ENCODE results near the gene DNAH6.

The DNAH6 gene

DNA sequence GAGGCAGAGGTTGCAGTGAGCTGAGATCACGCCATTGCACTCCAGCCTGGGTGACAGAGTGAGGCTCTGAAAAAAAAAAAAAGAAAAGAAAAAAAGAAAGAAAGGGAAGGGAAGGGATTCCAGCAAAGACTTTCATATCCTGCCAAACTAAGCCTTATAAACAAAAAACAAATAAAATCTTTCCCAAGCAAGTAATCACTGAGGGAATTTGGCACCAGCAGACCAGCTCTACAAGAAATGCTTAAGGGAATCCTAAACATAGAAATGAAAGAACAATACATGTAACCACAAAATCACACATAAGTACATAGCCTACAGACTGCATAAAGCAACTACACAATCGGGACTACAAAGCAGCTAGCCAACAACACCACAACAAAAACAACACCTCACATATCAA, 285.5 kb downstream of the DNAH6 start:
- no peak overlapping the region for H2AK5ac ChIP-seq (ENCODE audit: low read depth, low read length)
- H3K23ac ChIP-seq (ENCODE audit: low read depth, low read length, poor library complexity) = no peak overlapping the region
- no peak overlapping the region for H3K4me2 ChIP-seq (ENCODE audit: insufficient read depth, low read length, poor library complexity, severe bottlenecking)
- no peaks in the 10 kb centered on the region for H3K9me3 ChIP-seq (replicated peaks in 1 of 2; ENCODE audit: control insufficient read depth in 2 of 2, insufficient read depth in 1 of 2, low read depth in 1 of 2, low read length in 2 of 2)
- no peaks in the 10 kb centered on the region for H3K4me1 ChIP-seq (ENCODE audit: control insufficient read depth in 2 of 2, insufficient read depth in 1 of 2, low read depth in 1 of 2, low read length in 2 of 2)
- H2BK5ac ChIP-seq (ENCODE audit: low read length) = no peak overlapping the region
- H3K18ac ChIP-seq (ENCODE audit: low read length) = no peak overlapping the region
- WGBS, 2 donors (ENCODE audit: extremely low coverage in 2 of 2, insufficient read length in 2 of 2, insufficient replicate concordance in 1 of 2) = no CpG with 5 or more reads among the region's 2 CpGs
- H3K4ac ChIP-seq (ENCODE audit: low read length) = no peak overlapping the region
- H3K14ac ChIP-seq (ENCODE audit: low read length) = no peak overlapping the region
- no peak overlapping the region for H3K27ac ChIP-seq (replicated peaks; ENCODE audit: low read length)
- no peak overlapping the region for H4K8ac ChIP-seq (ENCODE audit: low read depth, low read length)
- H2BK15ac ChIP-seq (ENCODE audit: low read length) = no peak overlapping the region
- no peak overlapping the region for H2BK12ac ChIP-seq (ENCODE audit: low read length)
- H3K4me3 ChIP-seq (ENCODE audit: low read length in 2 of 2) = no peak overlapping the region
- H3K9ac ChIP-seq (ENCODE audit: low read depth, low read length, poor library complexity) = no peak overlapping the region
- no peak overlapping the region for H2BK120ac ChIP-seq (ENCODE audit: low read depth, low read length)
- H3K79me1 ChIP-seq (ENCODE audit: low read depth, low read length) = no peaks in the 10 kb centered on the region
- no peaks in the 10 kb centered on the region for H3K27me3 ChIP-seq (ENCODE audit: control insufficient read depth in 3 of 3, insufficient read depth in 3 of 3, low read depth in 1 of 3, low read length in 3 of 3)
- DNase-seq (ENCODE audit: low spot score) = no peak
- H4K91ac ChIP-seq (ENCODE audit: low read depth, low read length, poor library complexity) = no peak overlapping the region
- H2AFZ ChIP-seq (ENCODE audit: low read length) = no peak overlapping the region
- H3K36me3 ChIP-seq (replicated peaks in 1 of 2; ENCODE audit: control insufficient read depth in 2 of 2, insufficient read depth in 2 of 2, low read length in 2 of 2) = no peaks in the 10 kb centered on the region

DNA sequence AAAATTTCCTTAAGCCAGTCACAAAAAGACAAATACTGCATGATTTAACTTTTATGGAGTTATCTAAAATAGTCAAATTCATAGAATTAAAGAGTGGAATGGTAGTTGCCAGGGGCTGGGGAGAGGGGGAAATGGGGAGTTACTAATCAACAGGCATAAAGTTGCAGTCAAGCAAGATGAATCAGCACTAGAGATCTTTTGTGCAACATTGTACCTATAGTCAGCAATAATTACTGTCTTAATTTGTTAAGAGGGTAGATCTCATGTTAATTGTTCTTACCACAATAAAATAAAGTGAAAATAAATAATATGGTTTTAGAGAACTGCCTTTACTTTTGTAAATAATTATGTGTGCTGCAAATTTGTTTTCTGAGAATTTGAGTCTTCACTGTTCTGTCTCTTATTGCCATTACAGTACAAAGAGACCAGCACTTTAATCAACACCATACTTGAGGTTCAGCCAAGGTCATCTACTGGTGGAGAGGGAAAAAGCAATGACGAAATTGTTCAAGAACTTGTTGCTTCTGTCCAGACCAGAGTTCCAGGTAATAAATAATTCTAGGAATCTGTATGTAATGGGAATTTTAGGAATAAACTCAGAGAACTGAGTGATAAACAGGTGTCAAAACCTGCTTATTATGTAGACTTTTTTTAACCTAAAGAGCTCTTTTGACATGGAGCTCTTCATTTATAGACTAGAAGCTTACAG, 289.1 kb downstream of the DNAH6 start:
- H2AFZ ChIP-seq (ENCODE audit: low read length) = no peak overlapping the region
- no peak overlapping the region for H3K4ac ChIP-seq (ENCODE audit: low read length)
- H3K18ac ChIP-seq (ENCODE audit: low read length) = no peak overlapping the region
- no peaks in the 10 kb centered on the region for H3K36me3 ChIP-seq (replicated peaks in 1 of 2; ENCODE audit: control insufficient read depth in 2 of 2, insufficient read depth in 2 of 2, low read length in 2 of 2)
- H4K91ac ChIP-seq (ENCODE audit: low read depth, low read length, poor library complexity) = no peak overlapping the region
- no peak overlapping the region for H2BK15ac ChIP-seq (ENCODE audit: low read length)
- H2BK5ac ChIP-seq (ENCODE audit: low read length) = no peak overlapping the region
- H4K8ac ChIP-seq (ENCODE audit: low read depth, low read length) = no peak overlapping the region
- H3K4me2 ChIP-seq (ENCODE audit: insufficient read depth, low read length, poor library complexity, severe bottlenecking) = no peak overlapping the region
- H2BK12ac ChIP-seq (ENCODE audit: low read length) = no peak overlapping the region
- no peaks in the 10 kb centered on the region for H3K9me3 ChIP-seq (replicated peaks in 1 of 2; ENCODE audit: control insufficient read depth in 2 of 2, insufficient read depth in 1 of 2, low read depth in 1 of 2, low read length in 2 of 2)
- no peak overlapping the region for H3K27ac ChIP-seq (replicated peaks; ENCODE audit: low read length)
- no peak overlapping the region for H2AK5ac ChIP-seq (ENCODE audit: low read depth, low read length)
- H3K79me1 ChIP-seq (ENCODE audit: low read depth, low read length) = no peaks in the 10 kb centered on the region
- WGBS, 2 donors (ENCODE audit: extremely low coverage in 2 of 2, insufficient read length in 2 of 2, insufficient replicate concordance in 1 of 2) = no CpG with 5 or more reads among the region's 1 CpG
- no peak for DNase-seq (ENCODE audit: low spot score)
- no peaks in the 10 kb centered on the region for H3K4me1 ChIP-seq (ENCODE audit: control insufficient read depth in 2 of 2, insufficient read depth in 1 of 2, low read depth in 1 of 2, low read length in 2 of 2)
- no peaks in the 10 kb centered on the region for H3K27me3 ChIP-seq (ENCODE audit: control insufficient read depth in 3 of 3, insufficient read depth in 3 of 3, low read depth in 1 of 3, low read length in 3 of 3)
- H3K23ac ChIP-seq (ENCODE audit: low read depth, low read length, poor library complexity) = no peak overlapping the region
- no peak overlapping the region for H3K14ac ChIP-seq (ENCODE audit: low read length)
- no peak overlapping the region for H3K4me3 ChIP-seq (ENCODE audit: low read length in 2 of 2)
- H3K9ac ChIP-seq (ENCODE audit: low read depth, low read length, poor library complexity) = no peak overlapping the region
- no peak overlapping the region for H2BK120ac ChIP-seq (ENCODE audit: low read depth, low read length)

DNA sequence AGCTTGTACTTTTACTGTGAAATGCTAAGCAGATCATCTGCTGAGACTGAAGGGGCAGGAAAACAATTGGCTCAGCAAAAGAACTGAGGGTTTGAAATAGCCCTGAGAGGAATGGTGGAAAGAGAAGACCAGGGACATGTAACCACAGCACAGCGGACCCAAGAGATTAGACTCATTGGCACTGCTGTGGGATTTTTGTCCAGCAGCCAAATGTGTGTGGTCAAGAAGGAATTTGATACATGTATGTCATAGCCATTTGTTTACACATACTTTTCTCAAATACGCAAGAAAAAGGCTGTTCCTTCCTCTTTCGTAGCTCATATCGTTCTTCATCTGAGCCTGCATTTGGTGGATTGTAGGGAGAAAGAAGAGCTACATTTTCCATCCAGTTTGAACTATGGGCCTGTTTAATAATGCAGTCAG, 290.8 kb downstream of the DNAH6 start:
- H2BK12ac ChIP-seq (ENCODE audit: low read length) = no peak overlapping the region
- no peaks in the 10 kb centered on the region for H3K79me1 ChIP-seq (ENCODE audit: low read depth, low read length)
- no peaks in the 10 kb centered on the region for H3K4me1 ChIP-seq (ENCODE audit: control insufficient read depth in 2 of 2, insufficient read depth in 1 of 2, low read depth in 1 of 2, low read length in 2 of 2)
- DNase-seq (ENCODE audit: low spot score) = no peak
- H4K8ac ChIP-seq (ENCODE audit: low read depth, low read length) = no peak overlapping the region
- no peak overlapping the region for H3K4ac ChIP-seq (ENCODE audit: low read length)
- no CpG with 5 or more reads among the region's 4 CpGs for WGBS, 2 donors (ENCODE audit: extremely low coverage in 2 of 2, insufficient read length in 2 of 2, insufficient replicate concordance in 1 of 2)
- H3K36me3 ChIP-seq (replicated peaks in 1 of 2; ENCODE audit: control insufficient read depth in 2 of 2, insufficient read depth in 2 of 2, low read length in 2 of 2) = no peaks in the 10 kb centered on the region
- H2AK5ac ChIP-seq (ENCODE audit: low read depth, low read length) = no peak overlapping the region
- no peak overlapping the region for H2BK15ac ChIP-seq (ENCODE audit: low read length)
- no peak overlapping the region for H3K23ac ChIP-seq (ENCODE audit: low read depth, low read length, poor library complexity)
- no peak overlapping the region for H3K27ac ChIP-seq (replicated peaks; ENCODE audit: low read length)
- H3K4me3 ChIP-seq (ENCODE audit: low read length in 2 of 2) = no peak overlapping the region
- no peak overlapping the region for H2AFZ ChIP-seq (ENCODE audit: low read length)
- no peak overlapping the region for H4K91ac ChIP-seq (ENCODE audit: low read depth, low read length, poor library complexity)
- H3K4me2 ChIP-seq (ENCODE audit: insufficient read depth, low read length, poor library complexity, severe bottlenecking) = no peak overlapping the region
- no peaks in the 10 kb centered on the region for H3K27me3 ChIP-seq (ENCODE audit: control insufficient read depth in 3 of 3, insufficient read depth in 3 of 3, low read depth in 1 of 3, low read length in 3 of 3)
- no peaks in the 10 kb centered on the region for H3K9me3 ChIP-seq (replicated peaks in 1 of 2; ENCODE audit: control insufficient read depth in 2 of 2, insufficient read depth in 1 of 2, low read depth in 1 of 2, low read length in 2 of 2)
- no peak overlapping the region for H2BK5ac ChIP-seq (ENCODE audit: low read length)
- H3K9ac ChIP-seq (ENCODE audit: low read depth, low read length, poor library complexity) = no peak overlapping the region
- no peak overlapping the region for H2BK120ac ChIP-seq (ENCODE audit: low read depth, low read length)
- no peak overlapping the region for H3K14ac ChIP-seq (ENCODE audit: low read length)
- H3K18ac ChIP-seq (ENCODE audit: low read length) = no peak overlapping the region

DNA sequence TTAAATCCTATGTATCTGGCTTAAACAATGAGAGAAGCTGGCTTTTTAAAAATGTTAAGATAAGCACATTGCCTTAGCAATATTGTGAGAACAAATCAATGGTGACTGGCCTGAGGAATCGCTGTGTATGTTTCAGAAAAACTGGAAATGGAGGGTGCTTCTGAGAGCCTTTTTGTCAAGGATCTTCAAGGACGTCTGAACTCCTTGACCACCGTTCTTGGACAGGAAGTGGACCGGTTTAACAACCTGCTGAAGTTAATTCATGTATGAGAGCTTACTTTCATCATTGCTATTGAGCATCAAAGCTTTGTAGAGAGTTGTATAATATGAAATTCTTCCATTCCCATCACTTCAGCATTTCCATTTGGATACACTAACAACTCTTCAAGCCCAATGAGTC, 292.0 kb downstream of the DNAH6 start:
- Histone ChIP-seq H3K18ac (ENCODE audit: low read length) (no peak overlapping the region), H3K36me3 (replicated peaks in 1 of 2; ENCODE audit: control insufficient read depth in 2 of 2, insufficient read depth in 2 of 2, low read length in 2 of 2) (no peaks in the 10 kb centered on the region), H3K4ac (ENCODE audit: low read length) (no peak overlapping the region), H3K79me1 (ENCODE audit: low read depth, low read length) (no peaks in the 10 kb centered on the region), H3K14ac (ENCODE audit: low read length) (no peak overlapping the region), H4K8ac (ENCODE audit: low read depth, low read length) (no peak overlapping the region), H2BK12ac (ENCODE audit: low read length) (no peak overlapping the region), H4K91ac (ENCODE audit: low read depth, low read length, poor library complexity) (no peak overlapping the region), H3K4me1 (ENCODE audit: control insufficient read depth in 2 of 2, insufficient read depth in 1 of 2, low read depth in 1 of 2, low read length in 2 of 2) (no peaks in the 10 kb centered on the region), H2AK5ac (ENCODE audit: low read depth, low read length) (no peak overlapping the region), H2BK15ac (ENCODE audit: low read length) (no peak overlapping the region), H3K9me3 (replicated peaks in 1 of 2; ENCODE audit: control insufficient read depth in 2 of 2, insufficient read depth in 1 of 2, low read depth in 1 of 2, low read length in 2 of 2) (no peaks in the 10 kb centered on the region), H2AFZ (ENCODE audit: low read length) (no peak overlapping the region), H2BK120ac (ENCODE audit: low read depth, low read length) (no peak overlapping the region), H2BK5ac (ENCODE audit: low read length) (no peak overlapping the region), H3K4me3 (ENCODE audit: low read length in 2 of 2) (no peak overlapping the region), H3K9ac (ENCODE audit: low read depth, low read length, poor library complexity) (no peak overlapping the region), H3K4me2 (ENCODE audit: insufficient read depth, low read length, poor library complexity, severe bottlenecking) (no peak overlapping the region), H3K27me3 (ENCODE audit: control insufficient read depth in 3 of 3, insufficient read depth in 3 of 3, low read depth in 1 of 3, low read length in 3 of 3) (no peaks in the 10 kb centered on the region), H3K27ac (replicated peaks; ENCODE audit: low read length) (no peak overlapping the region), H3K23ac (ENCODE audit: low read depth, low read length, poor library complexity) (no peak overlapping the region)
- no CpG with 5 or more reads among the region's 4 CpGs for WGBS, 2 donors (ENCODE audit: extremely low coverage in 2 of 2, insufficient read length in 2 of 2, insufficient replicate concordance in 1 of 2)
- no peak for DNase-seq (ENCODE audit: low spot score)

Measured in neuronal stem cell (in vitro differentiated cells).